Endodermal cell (in vitro differentiated cells): ENCODE data around the gene GUCY1A1. TPM values are rescaled to one million over a fixed set of nuclear protein-coding genes. Genes with fewer than 3 reads are reported as not detected.

Experiments
- DNase-seq: peaks from one replicate; pipeline ENCODE4 v3.0.0-alpha.2; 2017
- H3K27ac ChIP-seq: 2 replicates; pipeline ENCODE4 v1.5.1; 2013; ENCODE audit warnings: mild to moderate bottlenecking, low read depth, low read length, moderate library complexity
- H3K27me3 ChIP-seq: 2 replicates; pipeline ENCODE4 v1.6.1; 2013; ENCODE audit warnings: mild to moderate bottlenecking, low read length, moderate library complexity; ENCODE audit not compliant: insufficient read depth, control insufficient read depth, poor library complexity, severe bottlenecking
- H3K36me3 ChIP-seq: 2 replicates; pipeline ENCODE4 v1.7.0; 2013; ENCODE audit warnings: mild to moderate bottlenecking, low read length, moderate library complexity; ENCODE audit not compliant: control insufficient read depth, insufficient read depth
- H3K4me1 ChIP-seq: one replicate; pipeline ENCODE4 v1.7.0; 2013; ENCODE audit warnings: low read length; ENCODE audit not compliant: control insufficient read depth, insufficient read depth
- H3K4me3 ChIP-seq: 2 replicates; pipeline ENCODE4 v1.5.1; 2013; ENCODE audit warnings: mild to moderate bottlenecking, low read length, moderate library complexity
- H3K9ac ChIP-seq: 2 replicates; pipeline ENCODE4 v1.6.1; 2013; ENCODE audit warnings: mild to moderate bottlenecking, low read length, moderate library complexity; ENCODE audit not compliant: poor library complexity, severe bottlenecking; ENCODE audit errors: extremely low read depth
- H3K9me3 ChIP-seq: 2 replicates; pipeline ENCODE4 v1.6.1; 2013; ENCODE audit warnings: mild to moderate bottlenecking, low read length, moderate library complexity; ENCODE audit not compliant: control insufficient read depth
- H3K27ac Mint-ChIP-seq: 2 replicates; pipeline ENCODE4 v1.8.0; 2020; ENCODE audit warnings: mixed read lengths
- H3K27me3 Mint-ChIP-seq: 2 replicates; pipeline ENCODE4 v1.8.0; 2021; ENCODE audit warnings: mild to moderate bottlenecking, mixed read lengths; ENCODE audit not compliant: insufficient read depth
- H3K36me3 Mint-ChIP-seq: 2 replicates; pipeline ENCODE4 v1.8.0; 2020; ENCODE audit warnings: low read depth, mixed read lengths
- H3K4me1 Mint-ChIP-seq: 2 replicates; pipeline ENCODE4 v1.8.0; 2020; ENCODE audit warnings: mixed read lengths
- H3K4me3 Mint-ChIP-seq: 2 replicates; pipeline ENCODE4 v1.8.0; 2020; ENCODE audit warnings: mild to moderate bottlenecking, moderate library complexity, mixed read lengths
- H3K9me3 Mint-ChIP-seq: 2 replicates; pipeline ENCODE4 v1.8.0; 2020; ENCODE audit warnings: mild to moderate bottlenecking, mixed read lengths
- WGBS, 2 experiments: methylation state at CpG; one replicate each; pipeline versions ENCODE4 v1.1.5 to v1.1.7; 2013; ENCODE audit warnings: missing lambda C conversion rate in 2 of 2, mixed read lengths in 1 of 2; ENCODE audit not compliant: insufficient coverage in 1 of 2, insufficient read length in 1 of 2; 5-methylcytosine and 5-hydroxymethylcytosine counted together
- total RNA-seq, 2 donors: library from RNA; stranded (reverse); fragmentation: NEBNext Ultra II Directional in 1 of 2; extraction: Animal tissue kit (Norgen Biotek cat#: 25700) in 1 of 2; gene quantifications; 2 replicates in 1 of 2; 3 replicates in 1 of 2; pipeline ENCODE4 v1.2.1, GENCODE V29; 2021
- TF ChIP-seq, protein P1 (sequence below): fragments of 200-600 bp; sonication (generic); conservative IDR thresholded peaks from 2 replicates; pipeline ENCODE4 v1.5.0; 2021; ENCODE audit warnings: antibody characterized with exemption, mild to moderate bottlenecking

GUCY1A1 gene
- total RNA-seq, 2 donors from 2014 or later = 0.58 to 1.1 TPM

- H3K36me3 ChIP-seq = no peaks in the 10 kb centered on the region
- H3K4me1 Mint-ChIP-seq = peaks cover 33% of the 10 kb centered on the region
- H3K9me3 ChIP-seq = no peaks in the 10 kb centered on the region
- H3K27me3 ChIP-seq = peaks cover 5% of the 10 kb centered on the region
- 93 to 100% methylated on average over 1 to 3 of the region's 3 CpGs for WGBS, 2 experiments
- no peak for DNase-seq
- H3K27me3 Mint-ChIP-seq = peaks cover 27% of the 10 kb centered on the region
- no peaks in the 10 kb centered on the region for H3K9me3 Mint-ChIP-seq
- no peaks in the 10 kb centered on the region for H3K36me3 Mint-ChIP-seq
- no peak overlapping the region for H3K27ac ChIP-seq
- H3K4me3 Mint-ChIP-seq = no peak overlapping the region
- TF ChIP-seq, protein P1, sequence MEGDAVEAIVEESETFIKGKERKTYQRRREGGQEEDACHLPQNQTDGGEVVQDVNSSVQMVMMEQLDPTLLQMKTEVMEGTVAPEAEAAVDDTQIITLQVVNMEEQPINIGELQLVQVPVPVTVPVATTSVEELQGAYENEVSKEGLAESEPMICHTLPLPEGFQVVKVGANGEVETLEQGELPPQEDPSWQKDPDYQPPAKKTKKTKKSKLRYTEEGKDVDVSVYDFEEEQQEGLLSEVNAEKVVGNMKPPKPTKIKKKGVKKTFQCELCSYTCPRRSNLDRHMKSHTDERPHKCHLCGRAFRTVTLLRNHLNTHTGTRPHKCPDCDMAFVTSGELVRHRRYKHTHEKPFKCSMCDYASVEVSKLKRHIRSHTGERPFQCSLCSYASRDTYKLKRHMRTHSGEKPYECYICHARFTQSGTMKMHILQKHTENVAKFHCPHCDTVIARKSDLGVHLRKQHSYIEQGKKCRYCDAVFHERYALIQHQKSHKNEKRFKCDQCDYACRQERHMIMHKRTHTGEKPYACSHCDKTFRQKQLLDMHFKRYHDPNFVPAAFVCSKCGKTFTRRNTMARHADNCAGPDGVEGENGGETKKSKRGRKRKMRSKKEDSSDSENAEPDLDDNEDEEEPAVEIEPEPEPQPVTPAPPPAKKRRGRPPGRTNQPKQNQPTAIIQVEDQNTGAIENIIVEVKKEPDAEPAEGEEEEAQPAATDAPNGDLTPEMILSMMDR = no peak
- H3K27ac Mint-ChIP-seq = no peak overlapping the region
- H3K4me1 ChIP-seq = peaks cover 4% of the 10 kb centered on the region
- no peak overlapping the region for H3K4me3 ChIP-seq
- H3K9ac ChIP-seq = no peak overlapping the region
Measured at GRCh38 chr4:155673453-155673979, 6.9 kb downstream of the GUCY1A1 start.

- 75 to 94% methylated on average over 3 to 6 of the region's 6 CpGs for WGBS, 2 experiments
- H3K9ac ChIP-seq = no peak overlapping the region
- no peaks in the 10 kb centered on the region for H3K9me3 ChIP-seq
- DNase-seq = no peak
- Mint-ChIP-seq H3K27ac (no peak overlapping the region), H3K36me3 (no peaks in the 10 kb centered on the region), H3K4me1 (peaks cover 33% of the 10 kb centered on the region), H3K4me3 (no peak overlapping the region), H3K27me3 (peaks cover 26% of the 10 kb centered on the region), H3K9me3 (no peaks in the 10 kb centered on the region)
- H3K27ac ChIP-seq = no peak overlapping the region
- H3K4me1 ChIP-seq = peaks cover 4% of the 10 kb centered on the region
- H3K4me3 ChIP-seq = no peak overlapping the region
- H3K27me3 ChIP-seq = no peaks in the 10 kb centered on the region
- no peaks in the 10 kb centered on the region for H3K36me3 ChIP-seq
- TF ChIP-seq, protein P1 = no peak
Measured at GRCh38 chr4:155674669-155675071, 8.0 kb downstream of the GUCY1A1 start.

DNA sequence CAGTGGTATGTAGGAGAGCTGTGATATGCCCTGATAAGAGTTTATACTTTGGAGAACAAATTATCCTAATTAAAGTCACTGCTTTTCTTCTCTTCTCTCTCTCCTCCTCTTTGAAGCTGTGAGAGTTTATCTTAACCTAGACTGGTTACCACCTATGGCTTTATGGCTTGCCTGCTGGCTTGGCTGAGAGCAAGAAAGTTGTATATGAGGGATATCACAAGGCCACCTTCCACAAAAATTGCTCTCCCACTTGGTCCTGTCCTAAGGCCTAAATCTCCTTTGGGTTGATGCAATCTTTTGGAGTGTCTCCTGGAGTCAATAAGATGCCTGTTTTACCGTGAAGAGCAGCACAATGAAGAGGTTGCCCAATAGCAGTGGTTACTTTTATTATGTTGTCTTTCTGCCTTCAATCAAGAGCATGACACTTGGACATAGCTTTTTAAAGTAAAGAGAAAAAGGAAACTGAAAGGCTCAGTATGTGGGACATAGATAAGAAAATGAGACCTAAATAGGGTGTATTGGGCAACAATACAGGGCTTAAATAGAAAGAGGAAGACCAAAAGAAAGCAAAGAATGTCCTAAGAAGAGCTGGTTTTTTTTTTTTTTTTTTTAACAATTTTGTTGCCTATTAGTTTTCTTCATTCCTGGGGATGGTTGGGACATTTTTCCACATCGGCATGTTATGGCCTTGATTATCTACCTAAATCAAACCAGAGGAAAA lies 9.2 kb downstream of the GUCY1A1 start:
- Histone ChIP-seq H3K27me3 (no peaks in the 10 kb centered on the region), H3K4me1 (peaks cover 4% of the 10 kb centered on the region), H3K36me3 (no peaks in the 10 kb centered on the region), H3K9ac (no peak overlapping the region), H3K27ac (peak overlapping the region; percentile 56), H3K9me3 (no peaks in the 10 kb centered on the region), H3K4me3 (peak overlapping the region; percentile 33)
- DNase-seq = no peak
- Mint-ChIP-seq H3K27me3 (peaks cover 15% of the 10 kb centered on the region), H3K4me3 (no peak overlapping the region), H3K9me3 (no peaks in the 10 kb centered on the region), H3K4me1 (peaks cover 32% of the 10 kb centered on the region), H3K27ac (no peak overlapping the region), H3K36me3 (no peaks in the 10 kb centered on the region)
- TF ChIP-seq, protein P1 = no peak
- WGBS, 2 experiments = 76% methylated on average over 2 of the region's 2 CpGs; no CpG with 5 or more reads in 1 of the 2 experiments
